ENCODE results near the gene TRABD2A.

DNA sequence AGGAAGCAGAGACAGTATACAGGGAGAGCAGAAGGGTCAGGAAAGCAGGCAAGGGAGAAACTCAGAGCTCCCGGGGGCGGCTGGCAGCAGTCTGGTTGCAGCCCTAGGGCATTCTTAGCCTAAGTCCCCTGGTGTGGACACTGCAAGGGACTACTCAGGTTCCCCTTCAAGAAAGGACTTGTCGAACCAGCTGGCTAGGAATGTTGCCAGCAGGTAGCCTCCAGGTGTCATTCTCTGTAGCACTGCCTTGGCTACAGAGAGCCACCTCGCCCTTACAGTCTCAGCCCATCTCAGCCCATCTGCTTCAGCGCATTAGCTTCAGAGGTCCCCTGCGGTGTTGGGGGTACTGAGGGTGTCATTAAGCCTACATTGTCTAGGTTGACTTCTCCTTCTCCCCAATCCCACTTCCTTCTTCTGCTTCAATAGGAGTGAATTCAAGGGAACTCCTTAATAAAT lies 13.3 kb upstream of the TRABD2A start:
- TF ChIP-seq, protein P1, sequence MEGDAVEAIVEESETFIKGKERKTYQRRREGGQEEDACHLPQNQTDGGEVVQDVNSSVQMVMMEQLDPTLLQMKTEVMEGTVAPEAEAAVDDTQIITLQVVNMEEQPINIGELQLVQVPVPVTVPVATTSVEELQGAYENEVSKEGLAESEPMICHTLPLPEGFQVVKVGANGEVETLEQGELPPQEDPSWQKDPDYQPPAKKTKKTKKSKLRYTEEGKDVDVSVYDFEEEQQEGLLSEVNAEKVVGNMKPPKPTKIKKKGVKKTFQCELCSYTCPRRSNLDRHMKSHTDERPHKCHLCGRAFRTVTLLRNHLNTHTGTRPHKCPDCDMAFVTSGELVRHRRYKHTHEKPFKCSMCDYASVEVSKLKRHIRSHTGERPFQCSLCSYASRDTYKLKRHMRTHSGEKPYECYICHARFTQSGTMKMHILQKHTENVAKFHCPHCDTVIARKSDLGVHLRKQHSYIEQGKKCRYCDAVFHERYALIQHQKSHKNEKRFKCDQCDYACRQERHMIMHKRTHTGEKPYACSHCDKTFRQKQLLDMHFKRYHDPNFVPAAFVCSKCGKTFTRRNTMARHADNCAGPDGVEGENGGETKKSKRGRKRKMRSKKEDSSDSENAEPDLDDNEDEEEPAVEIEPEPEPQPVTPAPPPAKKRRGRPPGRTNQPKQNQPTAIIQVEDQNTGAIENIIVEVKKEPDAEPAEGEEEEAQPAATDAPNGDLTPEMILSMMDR (IDR thresholded peaks at IDR 0.05), result no peak
- no peak for TF ChIP-seq POLR2A (IDR thresholded peaks at IDR 0.05)
